Thoracic aorta (tissue), 2 donors: ENCODE measurements around the gene IL17B. TPM values are rescaled to one million over a fixed set of nuclear protein-coding genes. Genes with fewer than 3 reads are reported as not detected.

Experiments
- ATAC-seq: fragments of 150-250 bp; one replicate; pipeline ENCODE4 v1.8.0; 2017; ENCODE audit warnings: low read depth; ENCODE audit not compliant: insufficient number of reproducible peaks, low FRiP score
- DNase-seq: peaks from one replicate; pipeline ENCODE4 v3.0.0-alpha.2; 2020; ENCODE audit warnings: low spot score
- H3K27ac ChIP-seq, 2 donors: fragments of 200-600 bp; sonication (generic); 1 replicate in 1 of 2; 2 replicates in 1 of 2; pipeline ENCODE4 v1.5.1; 2016; ENCODE audit warnings: mild to moderate bottlenecking in 2 of 2, moderate library complexity in 2 of 2
- H3K27me3 ChIP-seq: fragments of 200-600 bp; sonication (generic); replicated peaks from 2 replicates; pipeline ENCODE4 v1.6.0; 2016; ENCODE audit warnings: mild to moderate bottlenecking; ENCODE audit not compliant: insufficient read depth
- H3K36me3 ChIP-seq: fragments of 200-600 bp; sonication (generic); one replicate; pipeline ENCODE4 v1.5.1; 2016
- H3K4me1 ChIP-seq, 2 donors: fragments of 200-600 bp; sonication (generic); 1 replicate in 1 of 2; 2 replicates in 1 of 2; pipeline versions ENCODE4 v1.5.1 to v1.6.0; 2016; ENCODE audit warnings: low read depth in 2 of 2, mild to moderate bottlenecking in 1 of 2; ENCODE audit not compliant: control insufficient read depth in 1 of 2
- H3K4me3 ChIP-seq: fragments of 200-600 bp; sonication (generic); 2 replicates; pipeline ENCODE4 v1.5.1; 2016; ENCODE audit warnings: mild to moderate bottlenecking
- H3K9me3 ChIP-seq: fragments of 200-600 bp; sonication (generic); 2 replicates; pipeline ENCODE4 v1.5.1; 2016
- CTCF ChIP-seq: fragments of 200-600 bp; sonication (generic); IDR thresholded peaks from one replicate; pipeline ENCODE4 v1.5.1; 2019; ENCODE audit warnings: antibody characterized with exemption
- total RNA-seq, 2 donors: library from RNA; depleted of rRNA; stranded (reverse); fragments of >200 nt; gene quantifications; one replicate each; pipeline versions ENCODE4 v1.1.0 to v1.2.3, GENCODE V29; 2016

IL17B gene
- total RNA-seq, 2 donors from 2014 or later, result 1.9 to 7.1 TPM

- Histone ChIP-seq H3K27ac (peak overlapping the region; percentile 96 to 97), H3K4me1 (peaks cover 23 to 72% of the 10 kb centered on the region in 2 donors), H3K36me3 (peaks cover 92% of the 10 kb centered on the region), H3K27me3 (no peaks in the 10 kb centered on the region), H3K4me3 (peak overlapping the region; percentile 83), H3K9me3 (no peaks in the 10 kb centered on the region)
- DNase-seq (no peak), ATAC-seq (no peak)
- no peak for TF ChIP-seq CTCF
Measured at GRCh38 chr5:149414405-149415065, 35.4 kb upstream of the IL17B start.

GRCh38 chr5:149413477-149414210 is 34.6 kb upstream of the IL17B start:
- peak overlapping the region; percentile 83 for H3K4me3 ChIP-seq
- H3K36me3 ChIP-seq, result peaks cover 92% of the 10 kb centered on the region
- peak overlapping the region; percentile 96 to 97 for H3K27ac ChIP-seq
- H3K4me1 ChIP-seq, result peaks cover 16 to 63% of the 10 kb centered on the region in 2 donors
- no peak for TF ChIP-seq CTCF
- ATAC-seq (no peak), DNase-seq (no peak)
- H3K27me3 ChIP-seq, result no peaks in the 10 kb centered on the region
- H3K9me3 ChIP-seq, result no peaks in the 10 kb centered on the region

GRCh38 chr5:149412783-149413476 is 33.8 kb upstream of the IL17B start:
- Histone ChIP-seq H3K4me1 (peaks cover 16 to 56% of the 10 kb centered on the region in 2 donors), H3K27me3 (no peaks in the 10 kb centered on the region), H3K4me3 (peak overlapping the region; percentile 83), H3K36me3 (peaks cover 90% of the 10 kb centered on the region), H3K9me3 (no peaks in the 10 kb centered on the region), H3K27ac (peak overlapping the region; percentile 96 to 97)
- ATAC-seq (no peak), DNase-seq (no peak)
- no peak for TF ChIP-seq CTCF

- ATAC-seq, result no peak
- Histone ChIP-seq H3K4me1 (peaks cover 8 to 46% of the 10 kb centered on the region in 2 donors), H3K9me3 (no peaks in the 10 kb centered on the region), H3K4me3 (peak overlapping the region; percentile 83), H3K27ac (peak overlapping the region; percentile 96 to 97), H3K27me3 (no peaks in the 10 kb centered on the region), H3K36me3 (peaks cover 89% of the 10 kb centered on the region)
- DNase-seq, result no peak
- no peak for TF ChIP-seq CTCF
Measured at GRCh38 chr5:149411738-149412519, 32.8 kb upstream of the IL17B start.
